PC-3 (cell line): Measurements from ENCODE around the gene SYT6. TPM values are rescaled to one million over a fixed set of nuclear protein-coding genes. Genes with fewer than 3 reads are reported as not detected.
"Not testable (repeated sequence)": the region's sequence is repeated elsewhere in the genome, so short reads cannot be mapped to it uniquely, and the experiment has no call there.

Experiments
- ATAC-seq: fragments of 200-7000 bp; cut with Tn5 transposase; 2 replicates; pipeline ENCODE4 v1.9.1; 2020; ENCODE audit warnings: mild to moderate bottlenecking, moderate library complexity
- BruUV-seq: library from RNA; stranded (reverse); fragments of 400-500 nt; replicated peaks from 2 replicates; lab custom pipeline; 2021; lab: Mats Ljungman, UMichigan
- CTCF ChIA-PET: fragments of 300-600 bp; sonication (Branson Sonifier 250); formaldehyde crosslinking; loops from one replicate; lab custom pipeline; 2022; ENCODE audit warnings: antibody characterized with exemption; lab: Charles Lee
- POLR2A ChIA-PET: fragments of 300-600 bp; sonication (Branson Sonifier 250); formaldehyde crosslinking; loops from one replicate; lab custom pipeline; 2022; ENCODE audit warnings: antibody characterized with exemption; ENCODE audit not compliant: unreplicated experiment; lab: Charles Lee
- DNase-seq: peaks from one replicate; pipeline ENCODE4 v3.0.0-alpha.2; 2015
- H2AFZ ChIP-seq: fragments of 300-600 bp; sonication (generic); 2 replicates; pipeline ENCODE4 v1.6.0; 2016; ENCODE audit warnings: antibody characterized with exemption, low read length
- H3F3A ChIP-seq: fragments of 300-600 bp; sonication (generic); one replicate; pipeline ENCODE4 v1.6.0; 2017; ENCODE audit warnings: antibody characterized with exemption, low read length, control low read depth, mild to moderate bottlenecking; ENCODE audit not compliant: unreplicated experiment
- H3K27ac ChIP-seq: fragments of 300-600 bp; sonication (generic); 2 replicates; pipeline ENCODE4 v1.5.1; 2016; ENCODE audit warnings: mild to moderate bottlenecking, low read length
- H3K27me3 ChIP-seq: fragments of 300-600 bp; sonication (generic); 2 replicates; pipeline ENCODE4 v1.6.1; 2016; ENCODE audit warnings: low read length, mixed read lengths
- H3K36me3 ChIP-seq: fragments of 300-600 bp; sonication (generic); 2 replicates; pipeline ENCODE4 v1.6.1; 2016; ENCODE audit warnings: low read depth, mixed run types, low read length, mixed read lengths
- H3K4me1 ChIP-seq: fragments of 300-600 bp; sonication (generic); 2 replicates; pipeline ENCODE4 v1.5.1; 2016; ENCODE audit warnings: low read length; ENCODE audit not compliant: insufficient read depth
- H3K4me2 ChIP-seq: fragments of 300-600 bp; sonication (generic); 2 replicates; pipeline ENCODE4 v1.6.0; 2016; ENCODE audit warnings: low read length
- H3K4me3 ChIP-seq: fragments of 300-600 bp; sonication (generic); 2 replicates; pipeline ENCODE4 v1.5.1; 2016; ENCODE audit warnings: mild to moderate bottlenecking, low read length, mixed read lengths
- H3K79me2 ChIP-seq: fragments of 300-600 bp; sonication (generic); 2 replicates; pipeline ENCODE4 v1.6.1; 2017; ENCODE audit warnings: low read length, mixed read lengths
- H3K9ac ChIP-seq: fragments of 300-600 bp; sonication (generic); 2 replicates; pipeline ENCODE4 v1.6.0; 2016; ENCODE audit warnings: mild to moderate bottlenecking, low read length
- H3K9me2 ChIP-seq: fragments of 300-600 bp; sonication (generic); replicated peaks from 2 replicates; pipeline ENCODE4 v1.6.1; 2016; ENCODE audit warnings: mixed run types, low read length, mixed read lengths
- H3K9me3 ChIP-seq: fragments of 300-600 bp; sonication (generic); 2 replicates; pipeline ENCODE4 v1.6.1; 2016; ENCODE audit warnings: low read length, mixed read lengths
- H4K20me1 ChIP-seq: fragments of 300-600 bp; sonication (generic); 2 replicates; pipeline ENCODE4 v1.6.1; 2016; ENCODE audit warnings: low read length, mixed read lengths
- EZH2 ChIP-seq: fragments of 300-600 bp; sonication (generic); IDR thresholded peaks from one replicate; pipeline ENCODE4 v1.6.1; 2017; ENCODE audit warnings: antibody characterized with exemption, mild to moderate bottlenecking, low read length; ENCODE audit not compliant: unreplicated experiment
- EZH2phosphoT487 ChIP-seq: fragments of 300-600 bp; sonication (generic); IDR thresholded peaks from 2 replicates; pipeline ENCODE4 v1.6.1; 2018; ENCODE audit warnings: mild to moderate bottlenecking, antibody characterized with exemption, low read length, borderline replicate concordance
- intact Hi-C: fragments of 100-400 bp; cut with micrococcal nuclease; formaldehyde crosslinking; loops from 2 replicates; pipeline ENCODE4 v1.9.0; 2023
- total RNA-seq: library from RNA; depleted of rRNA; stranded (reverse); fragments of >200 nt; gene quantifications from 2 replicates; pipeline ENCODE4 v1.2.3, GENCODE V29; 2014
- TF ChIP-seq, protein P1 (sequence below): fragments of 300-600 bp; sonication (generic); conservative IDR thresholded peaks from 2 replicates; pipeline ENCODE4 v1.5.1; 2017; ENCODE audit warnings: antibody characterized with exemption, low read depth, mild to moderate bottlenecking, low read length

SYT6 gene
- total RNA-seq, 1 experiment from 2014 or later, result not detected

DNA sequence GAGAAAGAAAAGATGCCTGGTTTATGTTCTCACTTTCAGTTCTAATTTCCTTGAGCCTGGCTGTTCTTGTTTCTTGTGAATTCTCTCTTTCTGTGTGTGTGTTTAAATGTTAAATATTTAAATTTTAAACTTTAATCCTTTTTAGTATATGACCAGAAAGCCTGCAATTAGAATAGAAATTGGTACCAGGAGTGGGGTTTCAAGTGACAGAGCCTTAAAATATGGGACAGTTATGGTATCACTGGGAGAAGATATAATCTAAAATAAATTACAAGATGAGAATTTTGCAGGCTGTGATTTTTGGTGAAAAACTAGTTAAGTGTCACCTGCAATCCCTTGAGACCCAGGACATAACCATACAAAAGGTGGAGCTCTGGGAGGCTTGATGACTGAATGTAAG lies 81.4 kb downstream of the SYT6 start:
- Histone ChIP-seq H3K27me3 (no peaks in the 10 kb centered on the region), H3F3A (no peaks in the 10 kb centered on the region), H3K79me2 (no peaks in the 10 kb centered on the region), H3K4me3 (no peak overlapping the region), H3K4me1 (no peaks in the 10 kb centered on the region), H4K20me1 (no peaks in the 10 kb centered on the region), H2AFZ (no peak overlapping the region), H3K9me3 (peaks cover 15% of the 10 kb centered on the region), H3K9me2 (no peaks in the 10 kb centered on the region), H3K36me3 (no peaks in the 10 kb centered on the region; the same call in 1 of the 2 replicates), H3K9ac (no peak overlapping the region), H3K27ac (no peak overlapping the region), H3K4me2 (no peak overlapping the region)
- ChIA-PET POLR2A (no interaction called here), CTCF (no interaction called here)
- no peak for ATAC-seq
- no peak for DNase-seq
- TF ChIP-seq, protein P1, sequence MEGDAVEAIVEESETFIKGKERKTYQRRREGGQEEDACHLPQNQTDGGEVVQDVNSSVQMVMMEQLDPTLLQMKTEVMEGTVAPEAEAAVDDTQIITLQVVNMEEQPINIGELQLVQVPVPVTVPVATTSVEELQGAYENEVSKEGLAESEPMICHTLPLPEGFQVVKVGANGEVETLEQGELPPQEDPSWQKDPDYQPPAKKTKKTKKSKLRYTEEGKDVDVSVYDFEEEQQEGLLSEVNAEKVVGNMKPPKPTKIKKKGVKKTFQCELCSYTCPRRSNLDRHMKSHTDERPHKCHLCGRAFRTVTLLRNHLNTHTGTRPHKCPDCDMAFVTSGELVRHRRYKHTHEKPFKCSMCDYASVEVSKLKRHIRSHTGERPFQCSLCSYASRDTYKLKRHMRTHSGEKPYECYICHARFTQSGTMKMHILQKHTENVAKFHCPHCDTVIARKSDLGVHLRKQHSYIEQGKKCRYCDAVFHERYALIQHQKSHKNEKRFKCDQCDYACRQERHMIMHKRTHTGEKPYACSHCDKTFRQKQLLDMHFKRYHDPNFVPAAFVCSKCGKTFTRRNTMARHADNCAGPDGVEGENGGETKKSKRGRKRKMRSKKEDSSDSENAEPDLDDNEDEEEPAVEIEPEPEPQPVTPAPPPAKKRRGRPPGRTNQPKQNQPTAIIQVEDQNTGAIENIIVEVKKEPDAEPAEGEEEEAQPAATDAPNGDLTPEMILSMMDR, result no peak
- TF ChIP-seq EZH2phosphoT487 (no peak), EZH2 (no peak)
- intact Hi-C loops, result no loop called here
- BruUV-seq, result no TSS peak

DNA sequence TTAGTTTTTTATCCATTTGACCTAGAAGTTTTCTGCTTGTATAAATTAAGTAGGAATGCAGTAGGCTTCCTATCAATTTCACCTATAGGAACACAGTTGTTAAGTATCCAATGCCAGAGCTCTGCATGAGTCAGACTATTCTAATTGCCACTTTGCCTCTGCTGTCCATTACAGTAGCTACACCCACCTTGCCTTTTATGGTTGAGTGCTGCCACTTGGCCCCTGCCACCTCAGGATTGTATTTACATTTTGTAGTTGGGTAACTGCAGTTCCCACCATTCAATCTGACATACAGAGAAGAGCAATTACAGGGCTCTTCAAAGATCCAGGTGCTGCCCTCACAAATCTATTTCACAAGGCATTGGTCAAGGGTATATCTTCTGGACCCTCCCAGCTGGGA lies 83.9 kb downstream of the SYT6 start:
- H3K9me2 ChIP-seq, DNase-seq, H3K4me2 ChIP-seq, H4K20me1 ChIP-seq, H3K36me3 ChIP-seq, H3F3A ChIP-seq, H3K79me2 ChIP-seq, H3K4me1 ChIP-seq, H3K27ac ChIP-seq, intact Hi-C loops, CTCF ChIA-PET, H2AFZ ChIP-seq, H3K9ac ChIP-seq, BruUV-seq, H3K27me3 ChIP-seq, H3K4me3 ChIP-seq, ATAC-seq: not testable (repeated sequence)
- POLR2A ChIA-PET, result interaction anchor here (0.6 kb wide), 1 partner anchor 53 kb away, joined by 3 read pairs; no protein-coding TSS in a partner anchor
- H3K9me3 ChIP-seq, result peaks cover 15% of the 10 kb centered on the region

DNA sequence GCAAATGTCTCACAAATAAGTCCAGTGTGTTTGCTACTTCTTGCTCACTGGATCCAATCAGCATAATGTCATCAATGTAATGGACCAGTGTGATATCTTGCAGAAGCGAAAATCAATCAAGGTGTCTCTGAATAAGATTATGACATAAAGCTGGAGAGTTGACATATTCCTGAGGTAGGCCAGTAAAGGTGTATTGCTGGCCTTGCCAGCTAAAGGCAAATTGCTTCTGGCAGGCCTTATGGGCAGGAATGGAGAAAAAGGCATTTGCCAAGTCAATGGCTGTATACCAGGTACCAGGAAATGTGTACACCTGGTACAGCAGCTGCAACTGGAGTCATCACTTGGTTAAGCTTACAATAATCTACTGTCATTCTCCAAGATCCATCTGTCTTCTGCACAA lies 85.0 kb downstream of the SYT6 start:
- H3K4me1 ChIP-seq, H3K9ac ChIP-seq, H3K4me2 ChIP-seq, intact Hi-C loops, H2AFZ ChIP-seq, H3K27ac ChIP-seq, H3K27me3 ChIP-seq, H3K79me2 ChIP-seq, H3F3A ChIP-seq, DNase-seq, H3K4me3 ChIP-seq, CTCF ChIA-PET, H4K20me1 ChIP-seq, ATAC-seq, H3K9me2 ChIP-seq, H3K36me3 ChIP-seq, BruUV-seq, POLR2A ChIA-PET: not testable (repeated sequence)
- H3K9me3 ChIP-seq, result peaks cover 15% of the 10 kb centered on the region

DNA sequence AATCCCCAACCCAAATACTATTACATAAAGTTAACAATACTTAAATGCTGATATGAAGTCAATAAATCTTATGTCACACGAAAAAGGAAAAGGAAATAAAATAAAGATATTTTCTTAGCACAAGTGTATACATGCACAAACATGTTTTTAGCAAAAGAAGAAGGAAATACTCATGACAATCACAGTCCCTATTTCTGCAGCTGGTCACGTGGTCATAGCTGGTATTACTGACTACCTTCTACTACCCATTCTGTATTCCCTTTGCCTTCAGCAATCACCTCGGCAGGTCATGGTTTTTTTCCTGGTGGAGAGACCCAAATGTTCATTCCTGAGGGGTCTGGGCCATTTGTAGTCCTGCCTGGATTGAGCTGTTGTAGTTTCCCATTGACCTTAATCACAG lies 88.0 kb downstream of the SYT6 start:
- H3F3A ChIP-seq, ATAC-seq, H3K9ac ChIP-seq, BruUV-seq, H3K79me2 ChIP-seq, intact Hi-C loops, H3K9me3 ChIP-seq, H3K27me3 ChIP-seq, H3K4me2 ChIP-seq, DNase-seq, H3K36me3 ChIP-seq, H2AFZ ChIP-seq, H3K9me2 ChIP-seq, H3K4me3 ChIP-seq, H4K20me1 ChIP-seq, POLR2A ChIA-PET, H3K27ac ChIP-seq, H3K4me1 ChIP-seq: not testable (repeated sequence)
- CTCF ChIA-PET, result interaction anchor here (0.6 kb wide), 1 partner anchor 14 kb away, joined by 3 read pairs; no protein-coding TSS in a partner anchor
